ENCODE results near the gene OR2A12. TPM values are rescaled to one million over a fixed set of nuclear protein-coding genes. Genes with fewer than 3 reads are reported as not detected.

OR2A12 gene
- total RNA-seq, 2 experiments from 2014 or later, result not detected

GRCh38 chr7:144074374-144074773, 11.7 kb upstream of the OR2A12 start:
- no peaks in the 10 kb centered on the region for H3K9me3 Mint-ChIP-seq (ENCODE audit: insufficient read depth)
- no peak for ATAC-seq
- POLR2A ChIA-PET, result no interaction called here
- H3K27ac Mint-ChIP-seq, result no peak overlapping the region
- DNase-seq, result no peak
- CTCF ChIA-PET, result no interaction called here
- no peaks in the 10 kb centered on the region for H3K4me1 Mint-ChIP-seq (ENCODE audit: low read depth)
- no peaks in the 10 kb centered on the region for H3K27me3 Mint-ChIP-seq (ENCODE audit: low read depth)
- no peaks in the 10 kb centered on the region for H3K36me3 Mint-ChIP-seq (ENCODE audit: low read depth)
- no peak overlapping the region for H3K4me3 Mint-ChIP-seq

GRCh38 chr7:144086730-144087129, 652 bp downstream of the OR2A12 start:
- H3K27me3 Mint-ChIP-seq (ENCODE audit: low read depth), result peaks cover 4% of the 10 kb centered on the region
- POLR2A ChIA-PET, result no interaction called here
- no peak overlapping the region for H3K27ac Mint-ChIP-seq
- H3K4me1 Mint-ChIP-seq (ENCODE audit: low read depth), result no peaks in the 10 kb centered on the region
- H3K9me3 Mint-ChIP-seq (ENCODE audit: insufficient read depth), result peaks cover 4% of the 10 kb centered on the region
- DNase-seq (no peak), ATAC-seq (no peak)
- no peaks in the 10 kb centered on the region for H3K36me3 Mint-ChIP-seq (ENCODE audit: low read depth)
- no peak overlapping the region for H3K4me3 Mint-ChIP-seq
- CTCF ChIA-PET, result no interaction called here

DNA sequence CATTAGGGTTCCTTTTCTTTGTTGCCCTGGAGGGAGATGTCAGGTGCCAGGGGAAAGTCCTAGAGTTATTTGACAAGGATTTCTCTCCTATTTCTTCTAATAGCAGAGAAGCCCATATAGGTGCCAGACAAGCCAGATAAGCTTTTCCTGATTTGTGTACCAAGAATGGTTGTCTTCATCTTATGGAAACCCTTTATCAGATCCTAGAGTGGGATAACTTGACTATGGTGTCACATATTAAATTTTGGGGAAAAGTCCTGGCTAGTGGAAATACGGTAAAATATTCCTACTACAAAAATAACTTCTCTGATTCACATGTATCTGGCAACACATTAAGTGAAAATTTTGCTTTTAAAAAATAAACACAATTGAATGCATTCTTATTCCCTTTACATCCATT, 1.2 kb downstream of the OR2A12 start:
- no peak for ATAC-seq
- Mint-ChIP-seq H3K27ac (no peak overlapping the region), H3K36me3 (ENCODE audit: low read depth) (no peaks in the 10 kb centered on the region), H3K9me3 (ENCODE audit: insufficient read depth) (peaks cover 4% of the 10 kb centered on the region), H3K4me1 (ENCODE audit: low read depth) (no peaks in the 10 kb centered on the region), H3K27me3 (ENCODE audit: low read depth) (peaks cover 4% of the 10 kb centered on the region), H3K4me3 (no peak overlapping the region)
- ChIA-PET POLR2A (no interaction called here), CTCF (no interaction called here)
- DNase-seq, result no peak

GRCh38 chr7:144090667-144091066, 4.6 kb downstream of the OR2A12 start:
- no peaks in the 10 kb centered on the region for H3K36me3 Mint-ChIP-seq (ENCODE audit: low read depth)
- CTCF ChIA-PET, result no interaction called here
- DNase-seq (no peak), ATAC-seq (no peak)
- peaks cover 4% of the 10 kb centered on the region for H3K9me3 Mint-ChIP-seq (ENCODE audit: insufficient read depth)
- H3K27me3 Mint-ChIP-seq (ENCODE audit: low read depth), result peaks cover 4% of the 10 kb centered on the region
- POLR2A ChIA-PET, result no interaction called here
- H3K27ac Mint-ChIP-seq, result no peak overlapping the region
- H3K4me1 Mint-ChIP-seq (ENCODE audit: low read depth), result no peaks in the 10 kb centered on the region
- no peak overlapping the region for H3K4me3 Mint-ChIP-seq

GRCh38 chr7:144098776-144099175, 12.7 kb downstream of the OR2A12 start:
- CTCF ChIA-PET, result interaction anchor here (2.0 kb wide), 1 partner anchor 29 kb away, joined by 7 read pairs; no protein-coding TSS in a partner anchor
- H3K4me1 Mint-ChIP-seq (ENCODE audit: low read depth), result no peaks in the 10 kb centered on the region

GRCh38 chr7:144100607-144101006, 14.5 kb downstream of the OR2A12 start:
- Mint-ChIP-seq H3K27me3 (ENCODE audit: low read depth) (peaks cover 4% of the 10 kb centered on the region), H3K4me1 (ENCODE audit: low read depth) (no peaks in the 10 kb centered on the region)
- CTCF ChIA-PET, result no interaction called here

More at GRCh38 chr7:144098776-144099175, 12.7 kb downstream of the OR2A12 start:
- DNase-seq, result no peak
- Mint-ChIP-seq H3K9me3 (ENCODE audit: insufficient read depth) (no peaks in the 10 kb centered on the region), H3K27me3 (ENCODE audit: low read depth) (peaks cover 4% of the 10 kb centered on the region), H3K36me3 (ENCODE audit: low read depth) (no peaks in the 10 kb centered on the region), H3K27ac (no peak overlapping the region), H3K4me3 (no peak overlapping the region)
- POLR2A ChIA-PET, result no interaction called here
- ATAC-seq, result no peak

GRCh38 chr7:144102041-144102440, 16.0 kb downstream of the OR2A12 start:
- no peak overlapping the region for H3K4me3 Mint-ChIP-seq
- no peaks in the 10 kb centered on the region for H3K4me1 Mint-ChIP-seq (ENCODE audit: low read depth)
- DNase-seq (no peak), ATAC-seq (no peak)
- peaks cover 6% of the 10 kb centered on the region for H3K27me3 Mint-ChIP-seq (ENCODE audit: low read depth)
- ChIA-PET CTCF (no interaction called here), POLR2A (no interaction called here)
- no peaks in the 10 kb centered on the region for H3K36me3 Mint-ChIP-seq (ENCODE audit: low read depth)
- no peaks in the 10 kb centered on the region for H3K9me3 Mint-ChIP-seq (ENCODE audit: insufficient read depth)
- no peak overlapping the region for H3K27ac Mint-ChIP-seq

More at GRCh38 chr7:144100607-144101006, 14.5 kb downstream of the OR2A12 start:
- Mint-ChIP-seq H3K36me3 (ENCODE audit: low read depth) (no peaks in the 10 kb centered on the region), H3K4me3 (no peak overlapping the region), H3K27ac (no peak overlapping the region), H3K9me3 (ENCODE audit: insufficient read depth) (no peaks in the 10 kb centered on the region)
- ATAC-seq, result no peak
- POLR2A ChIA-PET, result no interaction called here
- no peak for DNase-seq

GRCh38 chr7:144105211-144105610, 19.1 kb downstream of the OR2A12 start:
- no peak overlapping the region for H3K27ac Mint-ChIP-seq
- ChIA-PET POLR2A (no interaction called here), CTCF (no interaction called here)
- peaks cover 4% of the 10 kb centered on the region for H3K27me3 Mint-ChIP-seq (ENCODE audit: low read depth)
- no peaks in the 10 kb centered on the region for H3K36me3 Mint-ChIP-seq (ENCODE audit: low read depth)
- no peak for ATAC-seq
- no peaks in the 10 kb centered on the region for H3K4me1 Mint-ChIP-seq (ENCODE audit: low read depth)
- no peak overlapping the region for H3K4me3 Mint-ChIP-seq
- no peak for DNase-seq
- H3K9me3 Mint-ChIP-seq (ENCODE audit: insufficient read depth), result no peaks in the 10 kb centered on the region

DNA sequence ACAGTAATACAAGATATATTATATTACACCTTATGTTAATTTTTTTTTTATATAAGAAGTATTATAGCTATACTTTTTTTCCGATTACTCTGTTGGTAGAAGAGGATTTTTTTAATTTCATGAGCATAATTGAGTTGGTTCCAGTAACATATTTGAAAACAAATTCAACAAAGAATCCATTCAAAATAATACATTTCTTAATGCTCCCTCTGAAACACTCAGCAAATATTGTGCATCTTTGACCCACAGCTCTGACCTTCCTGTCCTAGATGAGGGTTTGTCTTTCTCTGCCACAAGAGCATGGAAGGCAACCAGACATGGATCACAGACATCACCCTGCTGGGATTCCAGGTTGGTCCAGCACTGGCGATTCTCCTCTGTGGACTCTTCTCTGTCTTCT, 23.2 kb downstream of the OR2A12 start, which contains the start of gene OR2A2:
Gene OR2A2 (plus strand): TSS at position 301 of the 400 bp plus-strand sequence. CDS start 0 bp downstream, at position 301.
- Mint-ChIP-seq H3K27ac (no peak within 1 kb of the TSS), H3K9me3 (ENCODE audit: insufficient read depth) (no peaks in the 10 kb centered on the region), H3K27me3 (ENCODE audit: low read depth) (peaks cover 6% of the 10 kb centered on the region), H3K36me3 (ENCODE audit: low read depth) (no peaks in the 10 kb centered on the region), H3K4me1 (ENCODE audit: low read depth) (no peaks in the 10 kb centered on the region), H3K4me3 (no peak within 1 kb of the TSS)
- no peak for ATAC-seq
- CTCF ChIA-PET, result no interaction called here
- no peak for DNase-seq
- POLR2A ChIA-PET, result no interaction called here

DNA sequence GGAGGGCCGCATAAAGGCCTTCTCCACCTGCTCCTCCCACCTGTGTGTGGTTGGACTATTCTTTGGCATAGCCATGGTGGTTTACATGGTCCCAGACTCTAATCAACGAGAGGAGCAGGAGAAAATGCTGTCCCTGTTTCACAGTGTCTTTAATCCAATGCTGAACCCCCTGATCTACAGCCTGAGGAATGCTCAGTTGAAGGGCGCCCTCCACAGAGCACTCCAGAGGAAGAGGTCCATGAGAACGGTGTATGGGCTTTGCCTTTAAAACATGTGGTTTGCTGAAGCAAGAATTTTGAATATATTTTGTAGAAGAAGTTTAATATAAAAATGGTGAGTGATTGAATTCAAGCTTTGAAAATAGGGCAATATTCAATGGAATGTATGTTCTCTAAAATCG, 24.2 kb downstream of the OR2A12 start:
- Mint-ChIP-seq H3K4me3 (no peak overlapping the region), H3K9me3 (ENCODE audit: insufficient read depth) (no peaks in the 10 kb centered on the region), H3K27me3 (ENCODE audit: low read depth) (peaks cover 8% of the 10 kb centered on the region), H3K36me3 (ENCODE audit: low read depth) (no peaks in the 10 kb centered on the region), H3K4me1 (ENCODE audit: low read depth) (no peaks in the 10 kb centered on the region), H3K27ac (no peak overlapping the region)
- ATAC-seq, result no peak
- ChIA-PET CTCF (no interaction called here), POLR2A (no interaction called here)
- DNase-seq, result no peak

- no peak overlapping the region for H3K4me3 Mint-ChIP-seq
- H3K27ac Mint-ChIP-seq, result no peak overlapping the region
Observed at GRCh38 chr7:144113651-144114050, 27.6 kb downstream of the OR2A12 start.

DNA sequence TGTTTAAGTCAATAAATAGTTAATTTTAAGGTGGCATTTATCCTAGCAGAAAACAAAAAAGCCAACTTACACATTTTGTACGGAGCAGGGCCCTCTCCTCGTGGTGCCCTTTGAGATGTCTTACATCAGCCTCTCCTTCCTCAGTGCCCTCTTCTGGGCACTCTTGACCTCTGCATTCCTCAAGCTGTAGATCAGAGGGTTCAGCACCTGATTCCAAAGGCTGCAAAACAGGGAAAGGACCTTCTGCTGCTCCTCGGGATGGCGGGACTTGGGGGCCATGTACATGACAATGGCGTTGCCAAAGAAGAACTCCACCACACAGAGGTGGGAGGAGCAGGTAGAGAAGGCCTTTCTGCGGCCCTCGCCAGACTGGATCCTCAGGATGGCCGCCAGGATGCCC, 32.3 kb downstream of the OR2A12 start:
- DNase-seq (no peak), ATAC-seq (no peak)
- POLR2A ChIA-PET, result no interaction called here
- Mint-ChIP-seq H3K4me1 (ENCODE audit: low read depth) (no peaks in the 10 kb centered on the region), H3K27me3 (ENCODE audit: low read depth) (peaks cover 6% of the 10 kb centered on the region), H3K9me3 (ENCODE audit: insufficient read depth) (no peaks in the 10 kb centered on the region), H3K4me3 (no peak overlapping the region), H3K36me3 (ENCODE audit: low read depth) (no peaks in the 10 kb centered on the region), H3K27ac (no peak overlapping the region)
- CTCF ChIA-PET, result no interaction called here

More at GRCh38 chr7:144113651-144114050, 27.6 kb downstream of the OR2A12 start:
- no peaks in the 10 kb centered on the region for H3K4me1 Mint-ChIP-seq (ENCODE audit: low read depth)
- ATAC-seq (no peak), DNase-seq (no peak)
- H3K36me3 Mint-ChIP-seq (ENCODE audit: low read depth), result no peaks in the 10 kb centered on the region
- ChIA-PET POLR2A (no interaction called here), CTCF (interaction anchor here (0.8 to 3.1 kb wide), 2 partner anchors 15 to 37 kb away, joined by 3 to 19 read pairs; no protein-coding TSS in a partner anchor)
- no peaks in the 10 kb centered on the region for H3K9me3 Mint-ChIP-seq (ENCODE audit: insufficient read depth)
- H3K27me3 Mint-ChIP-seq (ENCODE audit: low read depth), result peaks cover 9% of the 10 kb centered on the region

GRCh38 chr7:144122876-144123275, 36.8 kb downstream of the OR2A12 start, which contains the start of gene OR2A14:
Gene OR2A14, plus strand, starts transcription at chr7:144123176. Its CDS starts 5,937 bp downstream, at chr7:144129113.
- no peaks in the 10 kb centered on the region for H3K27me3 Mint-ChIP-seq (ENCODE audit: low read depth)
- no peak for DNase-seq
- H3K9me3 Mint-ChIP-seq (ENCODE audit: insufficient read depth), result no peaks in the 10 kb centered on the region
- no peaks in the 10 kb centered on the region for H3K4me1 Mint-ChIP-seq (ENCODE audit: low read depth)
- H3K27ac Mint-ChIP-seq, result no peak within 1 kb of the TSS
- ATAC-seq, result no peak
- no peak within 1 kb of the TSS for H3K4me3 Mint-ChIP-seq
- H3K36me3 Mint-ChIP-seq (ENCODE audit: low read depth), result no peaks in the 10 kb centered on the region
- ChIA-PET CTCF (no interaction called here), POLR2A (no interaction called here)
